HG02970 (cell line): ENCODE data around the gene RAB3D.

Experiments used
- ATAC-seq: cut with Tn5 transposase; IDR thresholded peaks from one replicate; pipeline ENCODE4 v1.9.1; 2021; ENCODE audit warnings: mild to moderate bottlenecking, moderate library complexity, moderate number of reproducible peaks; ENCODE audit not compliant: unreplicated experiment, low FRiP score

Gene RAB3D

GRCh38 chr19:11299946-11300810 is 39.3 kb downstream of the RAB3D start:
- no peak for ATAC-seq

- no peak for ATAC-seq
These were observed 43.2 kb downstream of the RAB3D start for GRCh38 chr19:11296264-11296663.

- no peak for ATAC-seq
These were observed 43.7 kb downstream of the RAB3D start, which contains the start of gene TSPAN16 for GRCh38 chr19:11295665-11296245. TSS of gene TSPAN16 (plus strand) at chr19:11296160. CDS start at chr19:11296298, 138 bp downstream.

GRCh38 chr19:11295180-11295579 is 44.3 kb downstream of the RAB3D start:
- ATAC-seq: no peak

- no peak for ATAC-seq
These were observed 45.7 kb downstream of the RAB3D start for GRCh38 chr19:11293433-11294389.

GRCh38 chr19:11291991-11292390 is 47.5 kb downstream of the RAB3D start:
- ATAC-seq: no peak

GRCh38 chr19:11291415-11291814 is 48.0 kb downstream of the RAB3D start:
- ATAC-seq: no peak

- no peak for ATAC-seq
These were observed 49.2 kb downstream of the RAB3D start for GRCh38 chr19:11290256-11290655.

- ATAC-seq: no peak
These were observed 51.1 kb downstream of the RAB3D start for GRCh38 chr19:11288349-11288748.

GRCh38 chr19:11286312-11286974 is 53.0 kb downstream of the RAB3D start:
- ATAC-seq: no peak

GRCh38 chr19:11284515-11284914 is 54.9 kb downstream of the RAB3D start:
- ATAC-seq: no peak

- no peak for ATAC-seq
These were observed 58.0 kb downstream of the RAB3D start for GRCh38 chr19:11281356-11282049.

GRCh38 chr19:11279505-11280236 is 59.8 kb downstream of the RAB3D start:
- no peak for ATAC-seq

- ATAC-seq: no peak
These were observed 60.8 kb downstream of the RAB3D start for GRCh38 chr19:11278670-11279069.

- no peak for ATAC-seq
These were observed 64.8 kb downstream of the RAB3D start for GRCh38 chr19:11274533-11275086.

- no peak for ATAC-seq
These were observed 65.5 kb downstream of the RAB3D start for GRCh38 chr19:11273989-11274388.

GRCh38 chr19:11273296-11273695 is 66.2 kb downstream of the RAB3D start:
- ATAC-seq: no peak
